ENCODE measurements around the gene RASGRP1. TPM values are rescaled to one million over a fixed set of nuclear protein-coding genes. Genes with fewer than 3 reads are reported as not detected.

RASGRP1 gene
- total and polyA plus RNA-seq, 2 donors (not counting 1 experiment from before 2014, with no cell fraction given) = 17.7 to 24.7 TPM

DNA sequence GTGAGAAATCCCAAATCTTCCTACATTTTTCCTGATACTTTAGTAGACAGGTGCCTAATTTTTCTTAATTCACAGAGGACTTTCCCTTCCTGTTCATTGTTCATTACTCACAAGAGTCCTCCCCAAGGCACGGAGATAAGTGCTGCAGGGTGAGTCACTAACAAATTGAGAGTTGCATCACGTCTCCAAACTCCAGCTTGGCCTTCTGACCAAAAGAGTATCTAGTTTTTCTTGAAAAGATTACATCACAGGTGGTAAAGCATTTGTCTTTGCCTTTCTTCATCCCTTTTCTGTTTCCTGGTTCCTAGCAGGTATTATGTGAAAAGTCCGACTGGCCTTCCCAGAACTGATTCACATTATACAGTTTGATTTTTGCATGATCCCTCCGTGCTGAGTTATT is 24.9 kb upstream of the RASGRP1 start:
- TF ChIP-seq, protein P1, sequence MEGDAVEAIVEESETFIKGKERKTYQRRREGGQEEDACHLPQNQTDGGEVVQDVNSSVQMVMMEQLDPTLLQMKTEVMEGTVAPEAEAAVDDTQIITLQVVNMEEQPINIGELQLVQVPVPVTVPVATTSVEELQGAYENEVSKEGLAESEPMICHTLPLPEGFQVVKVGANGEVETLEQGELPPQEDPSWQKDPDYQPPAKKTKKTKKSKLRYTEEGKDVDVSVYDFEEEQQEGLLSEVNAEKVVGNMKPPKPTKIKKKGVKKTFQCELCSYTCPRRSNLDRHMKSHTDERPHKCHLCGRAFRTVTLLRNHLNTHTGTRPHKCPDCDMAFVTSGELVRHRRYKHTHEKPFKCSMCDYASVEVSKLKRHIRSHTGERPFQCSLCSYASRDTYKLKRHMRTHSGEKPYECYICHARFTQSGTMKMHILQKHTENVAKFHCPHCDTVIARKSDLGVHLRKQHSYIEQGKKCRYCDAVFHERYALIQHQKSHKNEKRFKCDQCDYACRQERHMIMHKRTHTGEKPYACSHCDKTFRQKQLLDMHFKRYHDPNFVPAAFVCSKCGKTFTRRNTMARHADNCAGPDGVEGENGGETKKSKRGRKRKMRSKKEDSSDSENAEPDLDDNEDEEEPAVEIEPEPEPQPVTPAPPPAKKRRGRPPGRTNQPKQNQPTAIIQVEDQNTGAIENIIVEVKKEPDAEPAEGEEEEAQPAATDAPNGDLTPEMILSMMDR (IDR thresholded peaks at IDR 0.05) = no peak
- no peak for TF ChIP-seq EZH2 (IDR thresholded peaks at IDR 0.05; ENCODE audit: borderline replicate concordance, insufficient read depth, low read depth, low read length, poor library complexity, severe bottlenecking)
- Mint-ChIP-seq H3K27me3 (no peaks in the 10 kb centered on the region), H3K9me3 (ENCODE audit: insufficient read depth) (no peaks in the 10 kb centered on the region), H3K4me3 (no peak overlapping the region), H3K27ac (no peak overlapping the region), H3K4me1 (peaks cover 16% of the 10 kb centered on the region)
- WGBS (ENCODE audit: insufficient coverage) = 93% methylated on average over 3 of the region's 4 CpGs
- no peaks in the 10 kb centered on the region for H4K20me1 ChIP-seq (ENCODE audit: control insufficient read depth, insufficient read depth, low read length, poor library complexity, severe bottlenecking)
- H3K27me3 ChIP-seq (replicated peaks in 1 of 4; ENCODE audit: control extremely low read depth in 1 of 4, control insufficient read depth in 3 of 4, insufficient read depth in 4 of 4, low read length in 3 of 4) = no peaks in the 10 kb centered on the region
- no peaks in the 10 kb centered on the region for H3K9me3 ChIP-seq (ENCODE audit: control extremely low read depth in 1 of 3, control insufficient read depth in 2 of 3, insufficient read depth in 1 of 3, low read length in 2 of 3)
- H3K4me1 ChIP-seq (ENCODE audit: control insufficient read depth in 2 of 2, insufficient read depth in 2 of 2, low read length in 2 of 2) = peaks cover 7 to 8% of the 10 kb centered on the region in 2 donors
- H3K36me3 ChIP-seq (replicated peaks in 1 of 2; ENCODE audit: control extremely low read depth in 1 of 2, control insufficient read depth in 1 of 2, extremely low read depth in 1 of 2, insufficient read depth in 2 of 2, low read length in 1 of 2) = no peaks in the 10 kb centered on the region
- no peak overlapping the region for H3K9ac ChIP-seq (ENCODE audit: low read length)
- intact Hi-C loops (cut with micrococcal nuclease) = no loop called here
- POLR2A ChIA-PET = no interaction called here
- no peak overlapping the region for H3K4me2 ChIP-seq (replicated peaks; ENCODE audit: low read depth, low read length, poor library complexity, severe bottlenecking)
- H3K79me2 ChIP-seq (ENCODE audit: control insufficient read depth, insufficient read depth, low read length) = no peaks in the 10 kb centered on the region
- no peak overlapping the region for H2AFZ ChIP-seq (ENCODE audit: insufficient read depth, low read depth, low read length, poor library complexity, severe bottlenecking)
- no peak overlapping the region for H3K27ac ChIP-seq (ENCODE audit: low read length in 2 of 2)
- ATAC-seq (ENCODE audit: low read depth) = no peak
- no peak for DNase-seq
- CTCF ChIA-PET = interaction anchor here (1.3 kb wide), 1 partner anchor 93 kb away, joined by 4 read pairs; no protein-coding TSS in a partner anchor
- no peak overlapping the region for H3K4me3 ChIP-seq (ENCODE audit: control extremely low read depth in 1 of 5, extremely low read depth in 1 of 5, insufficient read depth in 1 of 5, low read depth in 2 of 5, low read length in 4 of 5)

DNA sequence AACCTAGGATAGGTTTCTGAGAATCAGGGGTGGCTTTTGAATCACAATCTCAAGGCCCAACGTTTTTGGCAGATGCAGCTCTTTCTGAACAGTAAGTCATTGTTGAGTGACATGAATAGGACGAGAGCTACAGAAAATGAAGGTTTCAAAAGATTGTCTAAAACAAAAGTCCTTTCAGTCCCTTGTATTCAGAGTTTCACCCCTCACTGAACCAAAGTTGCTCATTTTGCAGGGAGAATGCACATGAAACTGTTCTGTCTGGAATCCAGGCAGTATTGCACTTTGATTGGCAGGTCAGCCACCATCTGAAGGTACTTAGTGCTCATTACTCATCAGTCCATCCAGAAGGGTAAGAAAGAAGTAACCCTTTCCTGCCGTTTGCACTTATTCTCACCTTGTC is 24.1 kb upstream of the RASGRP1 start:
- ATAC-seq (ENCODE audit: low read depth) = no peak
- ChIA-PET CTCF (interaction anchor here (0.7 kb wide), 1 partner anchor 111 kb away, joined by 3 read pairs; no protein-coding TSS in a partner anchor), POLR2A (no interaction called here)
- H4K20me1 ChIP-seq (ENCODE audit: control insufficient read depth, insufficient read depth, low read length, poor library complexity, severe bottlenecking) = no peaks in the 10 kb centered on the region
- H2AFZ ChIP-seq (ENCODE audit: insufficient read depth, low read depth, low read length, poor library complexity, severe bottlenecking) = peak overlapping the region; percentile 40
- DNase-seq = no peak
- H3K4me3 Mint-ChIP-seq = no peak overlapping the region
- H3K27me3 Mint-ChIP-seq = no peaks in the 10 kb centered on the region
- no peak for TF ChIP-seq EZH2 (IDR thresholded peaks at IDR 0.05; ENCODE audit: borderline replicate concordance, insufficient read depth, low read depth, low read length, poor library complexity, severe bottlenecking)
- TF ChIP-seq, protein P1 (IDR thresholded peaks at IDR 0.05) = no peak
- H3K9me3 ChIP-seq (ENCODE audit: control extremely low read depth in 1 of 3, control insufficient read depth in 2 of 3, insufficient read depth in 1 of 3, low read length in 2 of 3) = no peaks in the 10 kb centered on the region
- H3K9me3 Mint-ChIP-seq (ENCODE audit: insufficient read depth) = no peaks in the 10 kb centered on the region
- no peaks in the 10 kb centered on the region for H3K79me2 ChIP-seq (ENCODE audit: control insufficient read depth, insufficient read depth, low read length)
- peaks cover 7 to 8% of the 10 kb centered on the region in 2 donors for H3K4me1 ChIP-seq (ENCODE audit: control insufficient read depth in 2 of 2, insufficient read depth in 2 of 2, low read length in 2 of 2)
- no peak overlapping the region for H3K9ac ChIP-seq (ENCODE audit: low read length)
- no peaks in the 10 kb centered on the region for H3K27me3 ChIP-seq (replicated peaks in 1 of 4; ENCODE audit: control extremely low read depth in 1 of 4, control insufficient read depth in 3 of 4, insufficient read depth in 4 of 4, low read length in 3 of 4)
- no peak overlapping the region for H3K27ac ChIP-seq (ENCODE audit: low read length in 2 of 2)
- peaks cover 16% of the 10 kb centered on the region for H3K4me1 Mint-ChIP-seq
- intact Hi-C loops (cut with micrococcal nuclease) = no loop called here
- H3K27ac Mint-ChIP-seq = no peak overlapping the region
- H3K4me2 ChIP-seq (replicated peaks; ENCODE audit: low read depth, low read length, poor library complexity, severe bottlenecking) = no peak overlapping the region
- WGBS (ENCODE audit: insufficient coverage) = no CpG with 5 or more reads among the region's 3 CpGs
- no peaks in the 10 kb centered on the region for H3K36me3 ChIP-seq (replicated peaks in 1 of 2; ENCODE audit: control extremely low read depth in 1 of 2, control insufficient read depth in 1 of 2, extremely low read depth in 1 of 2, insufficient read depth in 2 of 2, low read length in 1 of 2)
- no peak overlapping the region for H3K4me3 ChIP-seq (ENCODE audit: control extremely low read depth in 1 of 5, extremely low read depth in 1 of 5, insufficient read depth in 1 of 5, low read depth in 2 of 5, low read length in 4 of 5)

Measured in B cell (primary cell).